Right renal pelvis (tissue), 4 donors: Measurements from ENCODE around the gene PAMR1. TPM values are rescaled to one million over a fixed set of nuclear protein-coding genes. Genes with fewer than 3 reads are reported as not detected.

Source experiments
- DNase-seq, 4 donors: peaks; one replicate each; pipeline ENCODE4 v3.0.0-alpha.2; 2013; ENCODE audit warnings: low read depth in 4 of 4, low spot score in 3 of 4, missing footprints in 1 of 4
- polyA plus RNA-seq, 4 donors: library from polyadenylated mRNA; unstranded; fragments of 120-200 nt; gene quantifications; one replicate each; pipeline ENCODE4 v1.2.1, GENCODE V29; 2013; ENCODE audit not compliant: insufficient read length in 4 of 4

Gene PAMR1
- polyA plus RNA-seq, 4 donors, result 7.2 to 13.9 (median 10.2) TPM

- no peak for DNase-seq
Measured at GRCh38 chr11:35461917-35462538, 63.4 kb downstream of the PAMR1 start.

GRCh38 chr11:35459489-35459888 is 65.9 kb downstream of the PAMR1 start:
- DNase-seq, result no peak

- no peak for DNase-seq
Measured at GRCh38 chr11:35458846-35459245, 66.6 kb downstream of the PAMR1 start.

- DNase-seq, result no peak
Measured at GRCh38 chr11:35454362-35454761, 71.1 kb downstream of the PAMR1 start.

- DNase-seq, result no peak
Measured at GRCh38 chr11:35436581-35437250, 88.7 kb downstream of the PAMR1 start.

DNA sequence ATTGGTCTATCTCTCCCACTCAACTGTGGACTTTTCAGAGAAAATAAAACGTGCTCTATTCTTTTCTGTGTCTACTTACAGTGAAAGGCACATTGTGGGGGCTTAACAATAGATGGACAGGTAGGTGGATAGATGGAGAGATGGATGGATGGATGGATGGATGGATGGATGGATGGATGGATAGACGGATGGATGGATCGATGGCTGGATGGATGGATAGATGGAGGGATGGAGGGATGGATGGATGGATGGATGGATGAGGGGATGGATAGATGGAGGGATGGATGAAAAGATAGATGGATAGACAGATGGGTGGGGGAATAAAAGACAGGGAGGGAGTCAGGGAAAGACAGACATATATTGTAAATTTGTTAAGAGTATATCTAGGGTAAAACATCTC is 91.8 kb downstream of the PAMR1 start:
- no peak for DNase-seq

- no peak for DNase-seq
Measured at GRCh38 chr11:35432464-35432863, 93.0 kb downstream of the PAMR1 start.

DNA sequence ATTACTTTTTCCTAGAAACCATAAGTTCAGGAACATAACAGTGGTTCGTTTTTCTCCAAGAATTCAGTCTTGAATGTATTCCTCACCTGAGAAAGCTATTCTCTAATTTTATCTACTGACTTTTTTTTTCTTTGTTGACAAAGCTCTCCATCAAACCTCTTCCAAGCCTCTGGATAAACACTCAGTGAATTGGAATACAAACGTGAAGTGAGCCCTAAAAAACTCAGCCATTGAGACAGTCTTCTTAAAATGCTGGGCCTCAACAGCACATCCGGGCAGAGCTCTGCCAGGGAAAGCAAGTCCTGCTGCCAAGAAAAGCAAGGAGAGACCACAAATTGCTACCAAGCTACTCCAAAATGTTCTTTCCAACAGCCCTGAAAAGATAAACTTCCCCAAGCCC is 98.3 kb downstream of the PAMR1 start:
- DNase-seq, result no peak

DNA sequence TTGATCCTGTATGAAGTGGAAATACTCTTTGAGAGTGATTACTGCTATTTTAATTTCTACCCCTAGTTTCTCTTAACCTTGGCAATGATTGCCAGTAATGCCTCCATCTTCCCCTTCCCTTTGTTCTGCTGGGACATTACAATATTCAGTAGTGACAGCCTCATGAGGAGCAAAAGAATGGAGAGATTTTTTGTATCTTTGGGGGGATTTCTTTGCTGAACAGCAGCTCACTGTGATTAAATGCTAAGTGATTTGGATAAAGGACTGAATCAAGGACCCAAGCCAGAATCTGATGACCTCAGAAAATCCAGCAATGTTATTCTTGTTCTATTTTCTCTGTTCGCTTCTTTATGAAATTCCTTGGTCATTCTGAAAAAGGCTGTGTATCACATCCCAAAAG is 99.1 kb downstream of the PAMR1 start:
- DNase-seq, result no peak

DNA sequence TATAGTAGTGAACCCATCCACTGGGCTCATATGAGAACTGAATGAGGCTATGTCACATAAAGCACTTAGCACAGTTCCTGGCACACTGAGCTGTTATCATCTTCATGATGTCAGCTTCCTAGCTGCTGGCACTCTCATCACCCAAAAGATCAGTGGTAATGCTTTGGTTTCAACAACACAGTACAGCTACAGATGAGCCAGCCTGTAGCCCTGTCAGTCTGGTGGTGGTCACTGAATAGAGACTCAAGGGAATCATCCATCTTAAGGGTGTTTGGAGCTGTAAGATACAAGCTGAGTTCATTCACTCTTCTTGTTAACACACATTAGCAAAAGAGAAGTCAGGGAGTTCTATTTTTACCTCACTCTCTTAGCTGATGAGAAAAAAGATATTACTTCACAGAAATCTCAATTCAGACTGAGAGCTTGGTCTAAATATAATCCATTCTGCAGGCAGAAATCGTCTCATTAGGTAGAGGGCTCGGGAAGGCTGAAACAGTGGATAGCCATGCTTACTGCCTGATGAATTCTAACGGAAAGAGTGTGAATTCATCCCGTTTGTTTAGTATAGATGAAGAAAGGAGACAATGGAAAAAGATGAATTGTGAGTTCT is 99.7 kb downstream of the PAMR1 start:
- DNase-seq, result no peak

DNA sequence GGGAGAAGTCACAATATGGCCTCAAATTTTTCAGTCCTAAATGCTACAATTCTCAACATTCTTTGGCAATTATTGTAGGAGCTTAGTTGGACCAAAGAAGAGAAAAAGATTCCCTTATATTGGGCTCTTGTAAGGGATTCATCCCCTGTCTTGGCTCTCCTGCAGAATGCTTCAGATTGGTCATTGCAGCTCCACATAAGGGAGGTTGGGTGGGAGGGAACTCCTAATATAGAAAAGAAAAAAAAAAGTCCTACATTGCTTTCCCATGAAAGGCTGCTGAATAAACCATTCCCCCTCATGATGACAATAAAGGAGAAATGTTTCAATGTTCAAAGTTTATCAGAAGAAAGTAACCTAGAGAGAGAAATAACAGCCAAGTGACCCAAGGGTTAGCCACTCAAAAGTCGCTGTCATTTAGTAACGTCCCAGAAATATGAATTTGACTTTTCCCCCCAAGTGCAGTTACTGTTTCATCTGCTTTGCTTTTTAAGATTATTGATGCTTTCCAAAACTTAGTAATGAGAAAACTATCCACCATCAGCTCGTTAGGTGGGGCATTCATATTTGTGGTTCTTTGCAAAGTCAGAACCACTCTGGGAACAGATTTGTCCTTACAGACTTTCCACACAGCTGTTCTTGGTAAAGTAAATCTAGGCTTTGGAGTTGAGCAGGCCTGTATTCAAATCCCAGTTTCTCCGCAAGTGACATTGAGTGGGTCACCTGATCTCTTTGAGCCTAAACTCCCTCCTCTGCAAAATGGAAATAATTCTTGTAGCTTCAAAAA is 101.1 kb downstream of the PAMR1 start:
- no peak for DNase-seq

DNA sequence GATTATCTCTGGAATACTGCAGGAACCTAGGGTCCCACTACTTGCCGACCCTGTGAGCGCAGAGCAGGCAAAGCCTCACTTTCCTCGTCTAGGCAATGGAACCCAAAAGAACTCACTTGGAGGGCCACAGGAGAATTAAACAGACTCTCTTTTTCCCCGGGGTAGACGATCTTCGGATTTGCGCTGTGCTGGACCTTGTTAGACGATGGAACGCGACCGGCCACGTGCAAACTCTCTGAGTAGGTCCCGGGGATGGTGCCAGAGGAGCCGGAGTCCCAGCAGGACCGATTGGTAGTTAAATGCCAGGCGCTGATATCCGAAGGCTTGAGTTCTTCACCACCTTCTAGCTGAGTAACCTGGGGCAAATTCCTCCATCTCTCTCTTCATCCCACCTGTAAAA is 105.0 kb downstream of the PAMR1 start:
- no peak for DNase-seq

GRCh38 chr11:35419830-35420333 is 105.5 kb downstream of the PAMR1 start:
- DNase-seq, result no peak

- DNase-seq, result no peak
Measured at GRCh38 chr11:35419184-35419829, 106.1 kb downstream of the PAMR1 start, which contains the start of gene SLC1A2. TSS of gene SLC1A2 (minus strand) at chr11:35419558. CDS start at chr11:35418966, 592 bp downstream.

- no peak for DNase-seq
Measured at GRCh38 chr11:35418282-35419183, 106.9 kb downstream of the PAMR1 start.

DNA sequence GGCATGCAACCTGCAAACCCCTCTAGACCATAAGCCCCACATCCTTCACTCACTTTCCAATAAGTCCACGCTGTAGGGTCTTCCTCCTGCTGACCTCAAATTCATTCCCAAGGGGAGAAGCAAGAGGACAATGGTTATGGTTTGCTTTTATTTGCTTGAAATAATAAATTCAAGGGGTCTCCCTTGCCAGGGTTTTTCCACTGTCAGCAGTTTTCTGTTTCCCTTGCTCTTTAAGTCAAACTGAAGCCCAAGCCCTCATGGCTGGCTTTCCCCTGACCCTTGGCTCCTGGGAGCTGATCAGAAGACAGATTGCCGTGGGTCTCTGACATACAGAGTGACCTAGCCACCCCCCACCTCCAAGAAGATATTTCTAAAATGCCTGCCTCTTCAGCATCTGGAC is 109.9 kb downstream of the PAMR1 start:
- DNase-seq, result no peak

DNA sequence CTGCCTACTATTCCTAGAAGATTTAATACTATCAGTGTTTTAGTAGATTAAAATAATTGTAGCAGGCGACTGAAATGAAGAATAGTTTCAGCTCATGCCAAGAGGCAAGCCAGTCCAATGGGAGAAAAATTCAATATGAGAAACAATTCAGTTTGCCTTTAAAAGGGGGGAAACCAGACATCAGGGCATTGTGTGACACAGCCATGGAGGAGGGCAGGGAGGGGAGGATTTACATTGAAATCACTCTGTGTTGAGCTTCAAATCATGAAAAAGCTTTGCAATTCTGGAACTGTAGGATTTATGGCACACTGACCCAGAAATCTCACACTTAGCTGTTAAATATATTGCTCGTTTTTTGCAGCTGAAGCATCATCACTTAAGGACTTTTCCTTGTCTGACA is 110.6 kb downstream of the PAMR1 start:
- DNase-seq, result no peak

DNA sequence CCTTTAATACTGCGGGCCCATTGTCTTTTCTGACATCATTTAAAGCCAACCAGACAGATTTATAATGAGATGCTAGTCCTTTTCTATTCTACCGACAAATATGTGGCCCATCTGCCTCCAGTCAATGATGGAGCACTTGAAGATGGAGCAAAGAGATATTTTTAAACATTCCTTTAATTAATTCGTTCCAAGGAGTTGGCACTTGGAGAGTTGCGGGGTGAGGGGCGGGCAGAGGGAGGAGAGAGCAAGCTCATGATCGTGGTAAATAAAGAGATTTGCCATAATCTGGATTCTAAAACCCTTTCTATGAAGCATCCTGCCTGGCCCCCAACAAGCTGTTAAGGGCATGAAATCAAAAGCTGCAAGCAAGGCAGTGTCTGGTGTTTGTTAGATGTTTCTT is 111.1 kb downstream of the PAMR1 start:
- DNase-seq, result no peak

GRCh38 chr11:35413598-35413997 is 111.8 kb downstream of the PAMR1 start:
- DNase-seq, result no peak

GRCh38 chr11:35412285-35412684 is 113.1 kb downstream of the PAMR1 start:
- DNase-seq, result no peak
